ENCODE data around the gene VASP. TPM values are rescaled to one million over a fixed set of nuclear protein-coding genes. Genes with fewer than 3 reads are reported as not detected.
A peak's percentile ranks its signal among the peaks of the same experiment; 100 is the strongest.

The VASP gene
- total and polyA plus RNA-seq, 9 of the 15 experiments (the other 6 are each of a cell fraction or from before 2014, with no cell fraction given) = 16.7 to 261 (median 112) TPM

- TF ChIP-seq HMBOX1 (IDR thresholded peaks at IDR 0.05) (no peak), THRB (CRISPR knock-in tag; conservative IDR thresholded peaks at IDR 0.05) (peak; percentile 40; the same call in 1 of the 2 replicates), MBD2 (IDR thresholded peaks at IDR 0.05; ENCODE audit: borderline replicate concordance, low read depth) (peak; percentile 22; the same call in 1 of the 2 replicates), CREB1 (IDR thresholded peaks at IDR 0.05) (0 out of 2 replicates have a peak, but pooled peaks have one; percentile 6), CREB1 (CRISPR knock-in tag; IDR thresholded peaks at IDR 0.05) (no peak), PRDM10 (IDR thresholded peaks at IDR 0.05; ENCODE audit: partially characterized antibody) (peak; percentile 98)
Measured at GRCh38 chr19:45528744-45529419, 21.6 kb downstream of the VASP start (continued).

Measured in K562 (cell line).